AG04450 (cell line): ENCODE measurements around the gene STXBP1. TPM values are rescaled to one million over a fixed set of nuclear protein-coding genes. Genes with fewer than 3 reads are reported as not detected.

Source experiments
- CTCF ChIA-PET: fragments of 300-600, 350-600 bp; formaldehyde crosslinking; extraction: SDS; loops from one replicate; lab custom pipeline; 2022; ENCODE audit warnings: antibody characterized with exemption, inconsistent platforms; lab: Charles Lee
- POLR2A ChIA-PET: fragments of 350-600 bp; formaldehyde crosslinking; extraction: SDS; loops from one replicate; lab custom pipeline; 2021; ENCODE audit warnings: antibody characterized with exemption, inconsistent platforms; lab: Yijun Ruan, JAX
- DNase-seq: peaks from one replicate; pipeline ENCODE4 v3.0.0-alpha.2; 2011; ENCODE audit warnings: low read depth, low spot score
- H3K27ac ChIP-seq: one replicate; pipeline ENCODE4 v1.5.1; 2012; ENCODE audit warnings: low read depth, low read length, control low read depth
- H3K27me3 ChIP-seq: one replicate; pipeline ENCODE4 v1.6.0; 2012; ENCODE audit warnings: low read length; ENCODE audit not compliant: control insufficient read depth, insufficient read depth
- H3K4me3 ChIP-seq: 2 replicates; pipeline ENCODE4 v1.5.1; 2011; ENCODE audit warnings: mild to moderate bottlenecking, low read depth, low read length, control low read depth
- H3K9me3 ChIP-seq: 2 replicates; pipeline ENCODE4 v1.5.1; 2012; ENCODE audit warnings: low read length; ENCODE audit not compliant: control insufficient read depth, insufficient read depth
- polyA plus RNA-seq: library from polyadenylated mRNA; depleted of rRNA; stranded (reverse); fragments of >200 nt; gene quantifications from 2 replicates; pipeline ENCODE4 v1.2.3, GENCODE V29; 2011
- TF ChIP-seq, protein P1 (sequence below): IDR thresholded peaks from 2 replicates; pipeline ENCODE4 v1.5.1; 2011; ENCODE audit warnings: low read depth, low read length, control low read depth, inconsistent platforms

Gene STXBP1
- polyA plus RNA-seq, 1 experiment, result 19.8 TPM

GRCh38 chr9:127642082-127642740 is 30.1 kb downstream of the STXBP1 start:
- Histone ChIP-seq H3K27me3 (no peaks in the 10 kb centered on the region), H3K9me3 (no peaks in the 10 kb centered on the region), H3K27ac (no peak overlapping the region), H3K4me3 (no peak overlapping the region)
- CTCF ChIA-PET, result no interaction called here
- TF ChIP-seq, protein P1, sequence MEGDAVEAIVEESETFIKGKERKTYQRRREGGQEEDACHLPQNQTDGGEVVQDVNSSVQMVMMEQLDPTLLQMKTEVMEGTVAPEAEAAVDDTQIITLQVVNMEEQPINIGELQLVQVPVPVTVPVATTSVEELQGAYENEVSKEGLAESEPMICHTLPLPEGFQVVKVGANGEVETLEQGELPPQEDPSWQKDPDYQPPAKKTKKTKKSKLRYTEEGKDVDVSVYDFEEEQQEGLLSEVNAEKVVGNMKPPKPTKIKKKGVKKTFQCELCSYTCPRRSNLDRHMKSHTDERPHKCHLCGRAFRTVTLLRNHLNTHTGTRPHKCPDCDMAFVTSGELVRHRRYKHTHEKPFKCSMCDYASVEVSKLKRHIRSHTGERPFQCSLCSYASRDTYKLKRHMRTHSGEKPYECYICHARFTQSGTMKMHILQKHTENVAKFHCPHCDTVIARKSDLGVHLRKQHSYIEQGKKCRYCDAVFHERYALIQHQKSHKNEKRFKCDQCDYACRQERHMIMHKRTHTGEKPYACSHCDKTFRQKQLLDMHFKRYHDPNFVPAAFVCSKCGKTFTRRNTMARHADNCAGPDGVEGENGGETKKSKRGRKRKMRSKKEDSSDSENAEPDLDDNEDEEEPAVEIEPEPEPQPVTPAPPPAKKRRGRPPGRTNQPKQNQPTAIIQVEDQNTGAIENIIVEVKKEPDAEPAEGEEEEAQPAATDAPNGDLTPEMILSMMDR, result no peak
- DNase-seq, result no peak
- POLR2A ChIA-PET, result interaction anchor here (0.7 kb wide), 1 partner anchor 25 kb away, joined by 3 read pairs; no protein-coding TSS in a partner anchor

DNA sequence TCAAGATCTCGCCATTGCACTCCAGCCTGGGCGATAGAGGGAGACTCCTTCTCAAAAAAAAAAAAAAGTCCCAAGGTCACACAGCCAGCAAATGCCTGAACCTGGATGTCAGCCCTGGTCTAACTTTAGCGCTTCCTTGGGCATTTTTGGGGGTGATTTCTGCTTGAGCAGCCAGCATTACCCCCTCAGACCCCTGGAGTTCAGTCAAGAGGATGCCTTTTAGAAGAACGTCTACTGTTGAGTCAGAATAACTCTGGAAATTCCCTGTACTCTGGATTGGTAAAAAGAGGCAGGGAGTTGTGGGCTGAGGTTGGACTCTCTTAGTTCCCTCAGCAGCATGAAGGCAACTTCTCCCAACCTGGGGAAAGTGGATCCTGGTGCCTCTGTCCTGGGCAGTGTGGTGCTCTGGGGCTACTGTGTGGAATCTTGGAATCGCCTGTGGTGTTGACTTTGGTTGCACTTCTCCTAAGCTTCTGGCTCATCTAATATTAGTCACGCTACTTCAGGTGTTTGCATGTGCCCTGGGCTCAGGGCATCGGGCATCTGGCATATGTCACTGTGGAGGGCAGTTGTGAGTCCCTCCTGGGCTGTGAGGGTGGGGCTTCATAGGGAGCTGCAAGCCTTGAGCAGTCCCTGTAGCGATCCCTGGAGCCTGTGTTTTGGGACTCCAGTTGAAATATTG is 32.2 kb downstream of the STXBP1 start:
- Histone ChIP-seq H3K9me3 (no peaks in the 10 kb centered on the region), H3K27me3 (no peaks in the 10 kb centered on the region), H3K27ac (no peak overlapping the region), H3K4me3 (no peak overlapping the region)
- ChIA-PET POLR2A (no interaction called here), CTCF (interaction anchor here (0.6 kb wide), 1 partner anchor 90 kb away, joined by 3 read pairs; the partner anchor contains the start of gene TOR2A)
- no peak for DNase-seq
- TF ChIP-seq, protein P1, result no peak

DNA sequence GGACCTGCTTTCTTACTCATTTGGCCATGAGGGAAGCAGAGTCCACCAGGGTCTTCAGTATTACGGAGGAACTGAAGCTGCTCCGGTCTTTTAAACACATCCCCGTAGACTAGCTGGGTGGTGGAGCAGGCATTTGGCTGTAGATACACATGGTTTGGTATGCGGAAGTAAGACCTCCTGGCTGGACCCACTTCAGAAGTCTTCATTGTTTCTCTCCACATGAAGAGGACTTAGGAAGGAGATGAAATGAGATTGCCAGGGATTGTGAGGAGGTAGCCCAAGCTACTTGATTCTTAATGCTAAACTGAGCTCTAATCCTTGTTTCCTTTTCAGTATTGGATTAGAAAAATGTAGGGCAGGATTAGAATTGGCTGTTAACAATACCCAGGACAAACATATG is 32.9 kb downstream of the STXBP1 start:
- H3K27me3 ChIP-seq, result no peaks in the 10 kb centered on the region
- TF ChIP-seq, protein P1, result no peak
- H3K27ac ChIP-seq, result no peak overlapping the region
- ChIA-PET POLR2A (no interaction called here), CTCF (interaction anchor here (0.6 kb wide), 1 partner anchor 90 kb away, joined by 3 read pairs; the partner anchor contains the start of gene TOR2A)
- DNase-seq, result no peak
- no peak overlapping the region for H3K4me3 ChIP-seq
- no peaks in the 10 kb centered on the region for H3K9me3 ChIP-seq

GRCh38 chr9:127647451-127647850 is 35.4 kb downstream of the STXBP1 start:
- TF ChIP-seq, protein P1, result no peak
- POLR2A ChIA-PET, result no interaction called here
- H3K27ac ChIP-seq, result no peak overlapping the region
- DNase-seq, result no peak
- no peaks in the 10 kb centered on the region for H3K9me3 ChIP-seq
- H3K27me3 ChIP-seq, result no peaks in the 10 kb centered on the region
- CTCF ChIA-PET, result no interaction called here
- H3K4me3 ChIP-seq, result no peak overlapping the region

DNA sequence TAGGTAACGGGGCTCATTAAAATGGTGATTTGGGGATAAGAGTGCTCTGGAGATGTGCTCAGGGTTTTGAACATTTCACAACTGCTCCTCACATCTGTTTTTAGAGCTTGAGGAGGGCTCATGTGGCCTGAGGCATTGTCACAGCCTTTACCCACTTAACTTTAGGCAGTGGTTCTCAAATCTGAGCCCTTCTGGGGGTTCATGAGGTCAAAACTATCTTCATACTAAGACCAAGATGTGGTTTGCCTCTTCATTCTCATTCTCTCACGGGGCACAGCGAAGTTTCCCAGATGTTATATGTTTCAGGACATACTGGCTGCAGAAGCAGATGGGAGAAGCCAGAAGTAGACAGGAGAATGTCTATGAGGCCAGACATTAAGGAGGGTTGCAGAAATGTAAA is 38.4 kb downstream of the STXBP1 start:
- TF ChIP-seq, protein P1, result no peak
- Histone ChIP-seq H3K27ac (no peak overlapping the region), H3K4me3 (no peak overlapping the region), H3K27me3 (no peaks in the 10 kb centered on the region), H3K9me3 (no peaks in the 10 kb centered on the region)
- CTCF ChIA-PET, result no interaction called here
- POLR2A ChIA-PET, result interaction anchor here (0.7 kb wide), 1 partner anchor 736 kb away, joined by 3 read pairs; the partner anchor contains the start of gene RALGPS1
- DNase-seq, result no peak
